GM19238 (cell line): ENCODE results near the gene MAB21L4.
A peak's percentile ranks its signal among the peaks of the same experiment; 100 is the strongest.

ENCODE experiments used
- DNase-seq: peaks from one replicate; pipeline ENCODE4 v3.0.0; 2011; ENCODE audit warnings: low spot score; ENCODE audit not compliant: insufficient read length

MAB21L4 gene

GRCh38 chr2:240925568-240926515 lies 29.9 kb upstream of the MAB21L4 start:
- DNase-seq: no peak

DNA sequence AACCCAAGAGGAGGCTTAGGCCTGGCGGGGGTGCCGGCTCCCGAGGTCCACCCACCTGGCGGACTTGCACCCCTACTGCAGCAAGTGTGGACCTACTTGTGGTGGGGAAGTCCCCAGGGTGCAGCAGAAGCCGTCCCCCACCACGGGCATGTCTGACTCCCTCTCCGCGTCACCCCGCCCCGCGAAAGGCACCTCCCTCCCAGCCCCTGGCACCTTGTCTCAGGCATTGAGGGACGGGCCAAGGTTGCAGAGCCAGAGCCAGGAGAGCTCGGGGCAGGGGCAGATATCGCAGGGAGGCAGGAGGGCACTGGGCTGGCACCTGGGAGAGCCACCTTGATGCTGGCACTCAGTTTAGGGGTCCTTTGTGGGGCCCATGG lies 29.2 kb upstream of the MAB21L4 start:
- DNase-seq: no peak

GRCh38 chr2:240922982-240923537 lies 27.1 kb upstream of the MAB21L4 start:
- DNase-seq: no peak

- DNase-seq: no peak
These were observed 26.5 kb upstream of the MAB21L4 start for GRCh38 chr2:240922245-240922981.

DNA sequence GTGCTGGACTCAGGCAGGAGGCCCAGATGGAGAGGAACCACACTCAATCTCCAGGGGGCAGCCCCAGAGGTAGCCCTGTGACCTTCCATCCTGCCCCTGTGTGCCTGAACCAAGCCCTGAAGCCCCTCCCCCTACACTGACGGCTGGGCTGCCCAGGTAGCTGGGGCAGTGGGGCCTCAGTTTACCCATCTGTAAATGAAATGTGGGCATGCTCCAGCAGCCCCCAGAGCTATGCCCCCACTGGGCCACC lies 26.0 kb upstream of the MAB21L4 start:
- DNase-seq: no peak

DNA sequence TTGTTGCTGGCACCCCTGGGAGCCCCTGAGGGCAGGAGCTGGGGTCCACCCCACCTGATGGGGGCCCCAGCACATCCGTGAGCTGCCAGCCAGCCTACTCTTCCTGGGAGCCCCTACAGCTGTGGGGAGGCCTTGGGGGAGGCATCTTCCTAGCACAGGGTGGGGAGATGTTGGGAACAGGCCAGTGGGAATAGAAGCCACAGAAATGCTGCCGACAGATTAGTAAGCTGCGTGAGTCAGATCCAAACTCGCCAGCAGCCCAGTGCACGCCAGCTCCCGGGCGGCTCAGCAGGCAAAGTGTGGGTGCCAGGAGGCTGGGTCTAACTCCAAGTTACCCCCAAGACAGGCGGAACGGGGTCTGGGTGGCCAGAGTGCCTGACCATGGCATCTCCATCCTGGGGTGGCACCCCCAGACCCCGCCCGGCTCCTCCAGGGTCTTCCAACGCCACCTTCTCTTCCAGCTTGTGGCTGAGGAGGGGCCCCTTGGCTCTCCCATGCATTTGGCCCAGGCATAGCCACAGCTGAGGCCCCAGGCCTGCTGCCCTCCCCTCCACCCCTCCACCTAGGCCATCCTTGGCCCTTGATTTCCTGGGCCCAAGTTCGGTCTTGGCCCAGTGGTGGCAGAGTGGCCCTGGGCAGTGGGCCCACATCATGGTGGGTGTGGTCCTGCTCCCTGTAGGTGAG lies 25.5 kb upstream of the MAB21L4 start:
- DNase-seq: no peak

- DNase-seq: no peak
These were observed 24.9 kb upstream of the MAB21L4 start for GRCh38 chr2:240920783-240921231.

- no peak for DNase-seq
These were observed 24.1 kb upstream of the MAB21L4 start for GRCh38 chr2:240919786-240920782.

DNA sequence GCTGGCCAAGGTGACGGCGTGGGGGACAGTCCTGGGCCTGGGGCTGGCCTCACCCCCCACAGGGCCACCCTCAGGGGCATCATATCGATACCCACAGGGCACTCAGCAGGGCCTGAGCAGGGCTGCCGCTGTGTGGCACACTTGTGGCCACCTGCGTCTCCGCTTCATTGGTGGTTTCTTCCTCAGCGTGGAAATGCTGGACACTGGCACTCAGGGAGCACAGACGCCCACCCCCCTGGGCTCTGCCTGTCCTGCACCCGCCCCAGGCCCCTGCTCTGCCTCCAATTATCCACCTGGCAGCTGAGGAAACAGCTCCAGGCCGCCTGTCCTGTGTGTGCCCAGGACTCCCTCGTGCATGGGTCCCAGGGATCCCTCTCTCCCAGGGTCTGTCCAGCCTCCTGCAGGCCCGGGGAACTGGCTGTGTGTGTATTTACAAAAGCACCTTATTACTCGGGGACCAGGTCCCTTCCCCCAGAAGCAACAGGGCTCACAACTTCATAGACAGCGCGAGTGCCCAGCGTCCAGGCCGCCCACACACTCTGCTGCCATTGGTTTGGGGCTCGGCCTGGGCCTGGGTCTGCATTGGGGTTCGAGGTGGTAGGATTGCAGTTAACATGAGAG lies 23.3 kb upstream of the MAB21L4 start:
- no peak for DNase-seq

- no peak for DNase-seq
These were observed 22.5 kb upstream of the MAB21L4 start for GRCh38 chr2:240918258-240919091.

DNA sequence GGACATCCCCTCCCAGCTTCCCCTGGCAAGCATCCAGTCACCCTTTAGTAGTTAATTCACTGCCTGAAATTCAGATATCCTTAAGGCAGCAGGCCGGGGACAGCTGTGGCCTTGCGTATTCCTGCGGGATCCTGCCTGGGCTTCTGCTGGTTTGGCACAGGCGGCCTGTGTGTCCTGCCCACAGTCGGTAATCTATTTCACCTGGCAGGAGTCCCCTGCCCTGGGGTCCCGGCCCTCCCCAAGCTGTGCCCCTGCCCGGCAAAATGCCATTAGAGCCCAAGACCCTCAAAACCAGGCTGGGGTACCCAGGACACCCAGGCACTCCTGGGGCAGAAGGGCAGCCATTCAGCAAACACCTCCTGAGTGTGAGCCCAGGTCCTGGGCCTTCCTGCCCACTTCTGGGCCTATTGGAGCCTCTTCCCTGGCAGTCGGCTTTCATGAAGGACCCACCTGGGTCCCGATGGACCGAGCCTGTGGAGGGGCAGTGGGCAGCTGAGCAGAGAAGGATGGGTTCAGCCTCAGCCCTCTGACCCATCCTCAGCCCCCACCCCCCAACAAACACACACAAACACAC lies 21.8 kb upstream of the MAB21L4 start:
- DNase-seq: no peak

DNA sequence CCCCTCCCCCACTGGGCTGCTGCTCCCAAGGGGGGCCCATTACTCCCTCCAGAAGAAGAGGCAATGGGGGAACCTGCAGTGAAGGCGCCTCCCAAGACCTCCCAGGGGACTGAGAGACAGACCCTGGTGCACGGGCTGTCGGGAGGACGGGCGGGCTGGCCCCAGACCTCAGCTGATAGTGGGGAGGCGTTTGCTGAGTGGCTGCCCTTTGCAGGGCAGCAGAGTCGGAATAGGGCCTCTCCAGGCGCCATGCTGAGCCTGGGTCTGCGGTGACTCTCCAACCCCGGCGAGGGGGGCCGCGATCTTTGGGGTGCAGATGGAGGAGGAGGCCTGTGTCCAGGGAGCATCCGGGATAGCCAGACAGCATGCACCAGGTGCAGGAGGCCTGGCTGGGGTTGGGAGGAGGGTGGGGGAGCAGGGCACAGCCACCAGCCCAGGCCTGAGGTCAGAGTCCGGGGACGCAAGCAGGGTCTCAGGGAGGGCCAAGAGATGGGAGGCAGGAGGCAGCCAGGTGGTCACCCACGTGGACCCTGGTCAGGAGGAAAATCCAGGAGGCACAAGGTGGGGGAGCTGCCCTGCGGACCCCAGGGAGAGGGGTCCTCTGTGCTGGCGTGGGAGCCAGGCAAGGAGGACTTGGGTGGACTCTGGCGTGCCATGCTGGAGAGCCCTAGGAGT lies 21.2 kb upstream of the MAB21L4 start:
- DNase-seq: no peak

- no peak for DNase-seq
These were observed 20.6 kb upstream of the MAB21L4 start for GRCh38 chr2:240916571-240917008.

DNA sequence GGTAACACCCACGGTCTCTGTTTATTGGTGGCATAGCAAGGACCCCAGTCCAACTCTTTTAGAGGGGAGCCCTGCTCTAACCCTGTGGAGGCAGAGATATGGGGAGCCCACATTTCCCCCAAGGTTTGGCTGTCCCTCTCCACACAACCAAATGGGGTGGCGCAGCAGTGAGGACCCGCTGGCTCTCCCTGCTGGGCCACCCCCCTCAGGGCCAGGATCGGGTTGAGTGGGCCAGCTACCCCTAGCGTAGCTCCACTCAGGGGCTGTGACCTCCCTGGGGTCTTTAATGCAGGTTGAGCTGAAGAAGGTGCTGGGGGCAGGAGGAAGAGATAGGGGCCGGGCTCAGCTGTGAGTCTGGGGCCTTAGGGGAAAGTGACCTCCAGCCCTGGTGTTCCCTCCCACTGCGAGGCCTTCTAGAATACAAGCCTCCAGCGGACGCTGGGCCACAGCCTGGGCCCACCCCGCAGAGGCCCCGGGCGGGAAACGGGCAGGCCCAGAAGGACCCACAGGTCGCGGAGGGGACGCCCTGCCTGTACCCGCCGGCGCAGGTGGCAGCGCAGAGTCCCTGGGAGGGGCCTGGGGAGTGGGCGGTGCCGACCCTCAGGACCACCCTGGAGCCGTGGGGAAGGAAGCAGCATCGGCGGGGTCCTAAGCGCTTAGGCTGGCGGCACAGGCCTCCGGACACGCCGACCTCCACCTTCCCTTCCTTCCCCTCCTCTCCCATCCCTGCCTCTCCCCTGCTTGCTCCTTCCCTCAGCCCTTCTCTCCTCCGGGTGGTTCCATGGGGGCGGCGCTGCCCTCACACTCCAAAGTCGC lies 19.8 kb upstream of the MAB21L4 start:
- no peak for DNase-seq

DNA sequence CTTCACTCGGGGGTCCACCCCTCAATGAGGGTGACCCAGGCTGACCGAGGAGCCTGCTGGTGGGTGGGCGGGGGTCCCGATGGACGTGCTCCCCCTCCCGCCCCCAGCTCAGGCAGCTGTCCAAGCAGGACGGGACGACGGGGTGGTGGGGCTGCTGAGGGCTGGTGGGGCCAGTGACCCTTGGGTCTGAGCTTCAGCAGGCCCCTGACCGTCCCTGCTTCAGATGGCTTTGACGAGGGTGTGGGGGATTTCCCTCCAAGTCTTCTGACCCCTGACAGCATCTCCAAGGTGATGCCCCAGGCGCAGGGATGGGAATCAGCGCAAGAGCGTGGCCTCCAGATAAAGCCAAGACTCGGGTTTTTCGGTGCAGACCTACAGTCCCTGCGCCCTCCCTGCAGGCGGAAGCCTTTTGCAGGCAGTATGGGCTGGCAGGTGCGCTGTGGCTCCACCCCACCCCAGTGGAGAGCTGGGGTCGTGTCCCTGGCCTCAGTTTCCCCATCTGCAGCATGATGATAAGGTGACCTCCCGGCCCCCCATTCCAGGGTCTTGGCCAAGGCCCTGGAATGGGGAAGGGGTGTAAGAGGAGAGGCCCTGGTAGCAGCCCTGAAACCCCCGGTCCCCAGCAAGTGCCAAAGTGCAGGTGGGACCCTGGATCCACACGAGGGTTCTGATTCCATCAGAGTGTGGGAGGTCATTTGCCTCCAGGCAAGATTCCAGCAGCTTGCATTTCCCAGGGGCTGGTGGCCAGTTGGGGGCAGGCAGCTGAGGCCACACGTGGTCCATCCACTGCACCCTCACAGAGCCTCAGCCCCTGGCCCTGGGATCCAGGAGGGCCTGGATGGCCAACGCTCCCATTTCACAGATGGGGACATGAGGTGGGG lies 18.9 kb upstream of the MAB21L4 start:
- DNase-seq: no peak

DNA sequence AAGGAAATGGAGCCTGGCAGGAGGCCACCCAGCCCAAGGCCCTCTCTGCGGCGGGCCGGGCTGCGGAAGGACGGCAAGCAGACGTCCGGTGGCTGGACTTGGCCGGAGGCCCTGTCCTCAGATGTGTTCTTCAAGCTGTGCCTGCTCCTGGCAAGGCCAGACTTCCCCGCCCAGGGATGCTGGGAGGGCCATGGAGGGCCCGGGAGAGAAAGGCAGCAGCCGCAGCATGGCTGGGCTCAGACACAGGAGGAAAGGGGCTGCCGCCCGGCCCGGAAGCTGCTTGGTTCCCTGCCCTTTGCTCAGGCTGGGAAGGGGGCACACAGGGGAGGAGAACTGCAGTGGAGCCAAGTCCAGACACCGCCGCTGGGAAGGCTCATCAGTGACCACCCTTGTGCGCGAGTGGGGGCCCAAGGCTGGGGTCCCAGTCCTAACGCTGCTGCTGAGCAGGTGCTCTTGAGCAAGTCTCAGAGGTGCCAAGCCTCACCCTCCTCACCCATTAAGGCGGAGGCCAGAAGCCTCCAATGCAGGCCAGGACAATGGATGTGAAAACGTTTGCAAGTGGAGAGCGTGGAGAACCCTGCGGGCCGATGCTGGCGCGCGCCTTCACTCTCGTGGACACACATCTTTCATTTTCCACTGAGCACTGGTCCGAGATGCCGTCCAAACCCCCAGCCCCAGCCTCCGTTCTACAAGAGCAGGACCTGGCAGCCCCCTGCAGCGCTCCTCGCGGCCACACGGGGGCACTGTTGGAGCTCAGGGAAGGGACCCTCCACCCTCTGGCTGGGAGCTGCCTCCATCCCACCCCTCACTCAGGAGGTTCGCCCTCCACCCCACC lies 18.1 kb upstream of the MAB21L4 start:
- peak; percentile 64 for DNase-seq
